HG03045 (cell line): ENCODE data around the gene NOS1.
"Not testable (repeated sequence)": the region's sequence is repeated elsewhere in the genome, so short reads cannot be mapped to it uniquely, and the experiment has no call there.

Experiments
- ATAC-seq: cut with Tn5 transposase; IDR thresholded peaks from one replicate; pipeline ENCODE4 v1.9.1; 2021; ENCODE audit warnings: mild to moderate bottlenecking, moderate library complexity; ENCODE audit not compliant: unreplicated experiment

Gene NOS1

DNA sequence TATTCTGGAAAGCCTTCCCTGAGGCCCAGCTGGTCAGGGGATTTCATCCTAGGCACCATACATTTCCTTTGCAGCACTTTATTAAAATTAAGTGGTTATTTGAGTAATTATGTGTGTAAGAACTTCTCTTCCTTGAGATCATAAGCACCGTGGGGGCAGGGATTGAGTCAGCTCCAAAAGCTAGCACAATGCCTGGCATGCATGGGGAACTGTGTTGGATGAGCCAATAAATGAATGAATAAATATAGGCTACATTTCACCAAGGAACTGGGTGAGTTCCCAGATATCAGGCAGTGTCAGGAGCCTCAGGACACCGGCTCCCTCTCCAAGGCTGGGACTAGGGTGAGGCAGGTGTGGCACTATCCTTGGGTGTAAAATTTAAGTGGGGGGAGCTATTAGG, 88.3 kb downstream of the NOS1 start:
- ATAC-seq, result no peak

DNA sequence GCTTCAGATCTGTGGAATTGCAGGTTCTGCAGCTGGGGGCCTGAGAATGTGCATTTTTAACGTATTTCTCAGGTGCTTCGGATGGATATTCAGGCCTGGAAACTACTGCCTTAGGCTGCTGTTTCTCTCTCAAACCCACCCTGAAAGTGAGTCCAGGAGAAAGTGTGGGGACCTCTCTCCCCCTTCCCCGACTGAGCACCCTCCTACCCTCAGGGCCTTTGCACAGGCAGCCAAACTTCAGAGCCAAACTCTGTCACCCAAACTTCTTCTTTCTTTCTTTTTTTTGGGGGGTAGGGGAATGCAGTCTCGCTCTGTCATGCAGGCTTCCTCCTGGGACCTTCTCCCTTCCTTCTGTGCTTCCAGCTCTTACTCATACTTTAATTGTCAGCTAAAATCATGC, 88.7 kb downstream of the NOS1 start:
- no peak for ATAC-seq

DNA sequence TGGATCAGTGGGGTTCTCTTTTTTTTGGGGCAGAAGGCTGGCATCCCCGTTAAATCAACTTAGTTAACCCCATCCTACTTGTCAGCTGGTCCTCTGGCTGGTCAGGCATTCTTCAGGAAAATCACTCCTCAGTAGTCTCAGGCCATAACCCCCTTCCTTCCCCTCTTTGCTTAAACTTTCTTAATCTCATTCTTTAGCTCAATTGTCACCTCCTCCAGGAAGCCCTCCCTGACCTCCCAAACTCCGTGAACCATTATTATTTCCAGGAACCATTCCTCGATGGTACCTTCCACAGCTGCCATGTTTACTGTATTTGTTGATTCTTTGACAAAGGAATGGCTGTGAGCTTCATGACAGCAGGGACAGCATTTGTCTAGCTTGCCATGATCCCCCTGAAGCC, 98.7 kb downstream of the NOS1 start:
- ATAC-seq, result no peak

DNA sequence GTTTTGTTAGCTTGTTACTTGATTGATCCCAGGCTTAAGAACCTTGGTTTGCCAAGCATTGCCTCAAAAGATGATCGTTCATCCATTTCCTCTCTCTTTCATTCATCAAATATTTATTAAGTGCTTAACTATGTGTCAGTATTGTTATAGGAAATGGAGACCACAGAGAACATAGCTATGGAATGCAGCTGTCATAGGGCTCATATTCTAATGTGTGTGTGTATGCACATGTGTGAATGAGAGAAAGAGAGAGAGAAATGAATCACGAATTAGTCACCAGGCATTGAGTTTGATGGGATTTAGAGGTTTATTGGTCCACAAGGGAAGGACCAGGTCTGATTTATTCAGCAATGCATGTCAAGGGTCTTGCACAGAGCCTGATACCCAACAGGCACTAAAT, 100.2 kb downstream of the NOS1 start:
- no peak for ATAC-seq

DNA sequence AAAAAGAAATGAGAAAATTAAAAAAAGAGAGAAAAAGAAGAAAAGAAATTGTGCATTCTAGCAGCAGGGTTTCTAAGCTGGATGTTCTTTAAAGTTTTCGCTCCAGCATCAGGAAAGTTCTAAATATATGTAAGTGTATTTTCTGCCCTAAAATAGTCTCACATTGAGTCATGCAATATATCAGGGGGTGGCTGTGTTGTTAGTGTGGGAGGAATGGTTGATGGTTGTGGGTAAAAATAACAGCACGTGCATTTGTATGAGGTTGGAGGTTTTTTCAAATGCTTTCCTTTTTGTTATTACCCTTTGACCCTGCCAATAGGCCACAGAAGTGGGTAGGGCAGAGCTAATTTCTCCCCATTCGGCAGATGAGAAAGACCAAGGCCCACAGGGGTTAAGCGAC, 106.0 kb downstream of the NOS1 start:
- ATAC-seq, result no peak

DNA sequence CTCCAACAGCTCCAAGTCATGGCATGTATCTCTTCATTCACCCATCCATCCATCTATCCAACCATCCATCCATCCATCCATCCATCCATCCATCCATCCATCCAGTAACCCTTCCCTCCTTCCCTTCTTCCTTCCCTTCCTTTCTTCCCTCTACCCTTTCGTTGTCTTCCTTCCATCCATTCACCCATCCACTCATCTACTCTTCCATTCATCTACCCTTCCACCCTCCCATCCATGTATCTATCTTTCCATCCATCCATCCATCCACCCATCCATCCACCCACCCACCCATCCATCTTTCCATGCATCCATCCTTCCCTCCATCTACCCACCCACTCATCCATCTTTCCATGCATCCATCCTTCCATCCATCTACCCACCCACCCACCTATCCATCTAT, 117.9 kb downstream of the NOS1 start:
- no peak for ATAC-seq

DNA sequence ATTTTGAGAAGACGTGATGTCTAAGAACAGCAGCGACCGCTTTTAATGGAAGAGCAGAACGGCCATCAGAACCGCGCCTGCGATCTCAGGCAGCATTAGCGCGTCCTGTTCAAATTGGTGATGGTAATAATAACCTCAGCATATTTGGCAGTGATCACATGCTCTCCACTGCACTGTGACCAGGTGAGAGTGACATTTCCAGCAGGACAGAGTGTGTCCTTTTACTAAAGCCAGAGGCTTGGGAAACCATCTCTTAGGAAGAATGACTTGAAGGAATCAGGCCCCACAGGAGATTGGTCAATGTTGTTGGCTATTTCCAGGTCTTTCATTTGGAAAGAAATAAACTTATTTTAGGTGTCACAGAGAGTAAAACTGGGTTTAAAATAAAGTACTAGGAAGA, 119.7 kb downstream of the NOS1 start:
- ATAC-seq, result no peak

DNA sequence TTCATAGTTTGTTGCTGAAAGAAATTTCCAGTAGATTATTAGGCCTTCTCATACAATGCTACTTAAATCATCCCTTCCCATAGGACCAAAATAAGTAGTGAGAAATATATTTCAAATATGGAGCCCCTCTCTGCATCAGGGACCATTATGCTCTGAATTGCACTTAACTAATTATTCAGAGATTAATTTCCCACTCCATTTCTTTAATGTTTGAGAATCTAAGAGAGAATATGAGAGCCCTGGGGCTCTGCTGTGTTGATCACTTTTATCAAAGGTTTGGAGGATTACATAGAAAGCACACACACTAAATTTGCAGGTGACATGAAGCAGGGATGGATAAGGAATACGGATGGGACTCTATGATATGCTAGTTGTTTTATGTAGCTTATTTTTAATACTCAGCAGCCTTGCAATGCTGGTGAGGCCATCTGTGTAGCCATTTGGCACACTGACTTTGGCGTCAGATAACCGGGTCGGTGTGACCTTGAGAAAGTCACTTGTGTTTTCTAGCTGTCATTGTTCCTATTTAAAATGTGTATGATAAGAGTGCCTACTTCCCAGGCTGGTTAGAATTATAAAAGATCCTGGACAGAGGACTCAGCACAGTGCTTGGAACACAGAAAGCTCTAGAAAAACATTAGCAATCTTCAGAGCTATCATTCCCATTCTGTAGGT, 121.2 kb downstream of the NOS1 start:
- ATAC-seq, result no peak

DNA sequence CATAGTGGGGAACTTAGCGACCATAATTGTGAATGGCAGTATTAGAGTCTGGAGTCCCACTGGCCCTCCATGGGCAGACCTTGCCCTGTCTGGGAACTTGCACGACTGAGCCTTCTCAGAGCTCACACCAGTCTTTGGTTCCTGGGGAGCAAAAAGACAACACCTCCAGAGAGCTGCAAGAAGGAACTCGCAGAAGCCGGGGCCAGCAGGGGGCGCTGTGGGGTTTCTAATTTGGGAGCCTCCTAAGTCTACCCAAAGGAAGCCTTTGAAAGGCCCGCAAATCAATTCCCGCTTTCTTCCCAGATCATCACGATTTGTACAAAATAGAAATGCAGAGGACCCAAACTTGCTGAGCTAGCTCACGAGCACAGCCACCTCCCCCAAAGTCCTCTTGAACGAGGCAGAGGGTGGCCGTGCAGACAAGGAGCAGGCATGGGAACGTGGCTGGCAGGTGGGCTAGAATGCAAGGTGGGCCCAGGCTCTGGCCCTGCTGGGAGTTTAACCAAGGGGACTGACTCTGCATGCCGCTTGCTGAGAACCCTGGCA, 124.9 kb downstream of the NOS1 start:
- ATAC-seq, result no peak

DNA sequence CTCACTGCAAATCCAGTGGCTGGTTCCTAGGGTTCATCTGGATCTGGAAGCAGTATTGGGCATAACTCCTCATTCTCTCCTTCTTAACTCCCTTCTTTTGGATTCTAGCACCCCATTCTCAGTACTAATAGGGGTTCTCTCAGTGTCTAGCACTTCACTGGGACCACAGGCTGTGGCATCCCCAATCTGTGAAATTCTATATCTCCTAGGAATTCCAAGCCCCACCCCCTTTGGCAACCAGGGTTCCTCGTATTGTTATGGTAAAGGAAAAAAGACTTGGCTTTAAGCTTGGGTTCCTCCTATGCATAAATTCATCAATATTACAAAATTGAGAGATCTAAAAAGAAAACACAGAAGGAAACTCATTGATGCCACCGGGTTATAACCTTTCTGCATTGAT, 126.2 kb downstream of the NOS1 start:
- no peak for ATAC-seq

DNA sequence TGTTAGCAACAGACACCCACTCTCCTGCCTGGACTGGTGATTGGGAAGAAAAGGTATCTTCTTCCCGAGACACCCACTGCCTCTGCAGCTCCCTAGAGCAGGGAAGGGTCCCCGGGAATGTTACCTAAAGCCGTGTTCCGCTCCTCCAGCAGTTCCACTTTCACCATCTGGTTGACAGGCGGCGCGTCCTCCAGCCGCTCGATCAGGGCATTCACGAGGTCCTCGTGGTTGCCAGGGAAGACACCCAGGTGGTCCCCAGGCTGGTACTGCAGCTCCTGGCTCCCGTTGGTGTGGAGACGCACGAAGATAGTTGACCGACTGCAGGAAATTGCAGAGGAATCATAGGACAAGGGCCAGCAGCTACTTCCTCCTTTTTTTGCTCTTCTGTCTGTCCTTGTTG, 127.0 kb downstream of the NOS1 start:
- ATAC-seq, result no peak

DNA sequence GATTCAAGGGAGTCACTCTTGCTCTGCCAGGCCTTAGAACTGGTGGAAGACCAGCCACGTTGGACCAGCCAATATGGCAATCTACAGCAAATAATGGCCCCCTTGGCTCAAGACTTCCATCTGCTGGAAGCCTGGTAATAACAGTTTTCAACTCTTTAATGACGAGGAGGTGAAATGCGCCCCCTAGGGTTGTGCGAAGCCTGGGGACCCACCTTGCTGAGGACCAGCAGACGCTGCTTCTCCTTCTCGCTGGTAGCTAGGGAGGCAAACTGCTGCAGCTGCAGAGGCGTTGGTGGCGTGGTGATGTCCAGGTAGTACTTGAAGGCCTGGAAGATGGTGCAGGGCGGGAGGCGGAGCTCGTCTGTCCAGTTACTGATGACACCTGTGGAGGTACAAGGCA, 129.7 kb downstream of the NOS1 start:
- ATAC-seq, result no peak

DNA sequence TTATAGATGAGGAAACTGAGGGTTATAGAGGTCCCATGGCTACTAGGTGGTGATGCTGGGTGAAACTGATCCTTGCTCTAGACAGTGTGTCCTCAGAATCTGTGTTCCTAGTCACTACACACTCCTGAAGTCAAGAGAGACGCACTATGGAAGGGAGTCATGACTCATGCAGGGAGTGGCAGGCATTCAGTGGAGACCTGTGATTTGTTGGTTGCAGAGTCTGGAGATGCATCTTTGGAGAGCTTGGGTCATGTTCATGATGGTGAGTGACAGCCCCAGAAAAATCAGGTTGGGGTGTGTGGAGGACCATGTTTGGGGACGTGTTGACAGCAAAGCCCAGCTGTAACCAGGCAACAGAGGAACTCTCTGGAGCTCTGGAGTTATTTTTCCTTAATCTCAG, 133.2 kb downstream of the NOS1 start:
- ATAC-seq, result no peak

DNA sequence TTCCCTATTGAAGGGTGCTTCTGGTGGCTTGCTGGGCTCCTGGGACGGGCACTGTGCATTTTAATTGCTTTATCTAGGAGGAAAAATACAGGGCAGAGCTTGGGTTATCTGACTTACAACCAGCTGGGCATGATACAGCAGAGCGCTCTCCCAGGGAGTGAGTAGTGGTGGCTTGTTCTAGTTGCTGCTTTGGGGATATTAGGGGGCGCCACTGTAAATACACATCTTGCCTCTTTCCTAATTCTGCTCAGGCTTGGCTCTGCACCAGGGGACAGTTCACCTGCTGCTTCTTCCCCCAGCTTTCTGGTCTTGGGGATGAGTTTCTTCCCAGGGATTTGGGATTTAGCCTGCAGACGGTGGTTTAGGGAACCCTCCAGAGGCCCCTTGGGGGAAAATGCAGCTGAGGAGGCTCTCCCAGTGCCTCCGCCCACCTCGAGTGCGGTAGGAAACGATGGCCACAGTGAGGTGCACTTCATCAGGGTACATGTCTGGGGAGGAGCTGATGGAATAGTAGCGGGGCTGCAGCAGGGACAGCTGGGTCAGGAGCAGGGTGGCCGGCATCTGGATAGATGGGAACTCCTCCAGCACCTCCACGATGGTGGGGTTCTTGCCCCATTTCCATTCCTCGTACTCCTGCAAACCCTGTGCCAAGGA, 134.3 kb downstream of the NOS1 start:
- no peak for ATAC-seq

DNA sequence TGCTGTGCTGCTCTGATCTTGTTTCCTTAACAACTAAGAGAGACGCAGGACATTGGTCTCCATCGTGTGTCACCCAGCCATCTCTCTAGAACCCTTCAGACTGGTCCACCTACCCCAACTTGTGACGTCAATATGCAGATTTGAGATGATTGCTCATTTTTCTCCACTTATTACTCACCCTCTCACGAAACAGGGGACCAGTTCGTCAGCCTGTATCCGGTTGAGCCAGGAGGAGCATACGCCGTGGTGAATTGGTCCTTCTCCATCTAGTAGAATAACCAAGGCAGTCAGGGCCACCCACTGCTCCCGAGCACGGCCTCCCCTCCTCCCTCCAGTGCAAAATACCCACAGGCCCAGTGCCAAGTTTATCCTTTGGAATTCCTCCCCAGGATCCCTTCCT, 134.9 kb downstream of the NOS1 start:
- no peak for ATAC-seq

DNA sequence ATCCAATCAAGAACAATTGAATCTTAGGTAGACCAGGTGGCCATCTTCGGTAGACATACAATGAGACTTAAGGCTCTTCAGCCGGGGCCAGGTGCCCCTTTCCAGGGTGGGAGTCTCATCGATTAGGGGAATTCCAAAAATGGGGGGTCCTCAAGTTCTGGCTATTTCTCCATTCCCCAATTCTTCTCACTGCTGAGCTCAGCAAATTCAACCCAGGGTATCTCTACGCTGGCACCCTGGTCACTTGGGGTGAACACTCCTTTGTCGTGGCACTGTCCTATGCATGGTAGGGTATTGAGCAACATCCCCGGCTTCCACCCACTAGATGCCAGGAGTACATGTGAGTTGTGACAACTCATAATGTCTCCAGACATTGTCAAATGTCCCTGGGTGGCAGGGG, 136.2 kb downstream of the NOS1 start:
- no peak for ATAC-seq

DNA sequence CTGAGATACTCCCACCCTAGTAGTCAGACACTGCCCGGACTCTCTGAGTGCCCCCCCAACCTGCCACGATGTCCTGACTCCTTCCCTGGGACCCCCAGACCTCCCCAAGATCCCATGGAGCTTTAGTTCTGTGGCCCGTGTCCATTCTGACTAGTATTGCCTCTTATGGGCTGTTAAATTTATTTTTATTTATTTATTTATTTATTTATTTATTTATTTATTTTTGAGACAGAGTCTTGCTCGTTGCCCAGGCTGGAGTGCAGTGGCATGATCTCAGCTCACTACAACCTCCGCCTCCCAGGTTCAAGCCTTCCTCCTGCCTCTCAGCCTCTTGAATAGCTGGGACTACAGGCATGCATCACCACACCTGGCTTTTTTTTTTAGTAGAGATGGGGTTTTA, 140.5 kb downstream of the NOS1 start:
- not testable (repeated sequence) for ATAC-seq

DNA sequence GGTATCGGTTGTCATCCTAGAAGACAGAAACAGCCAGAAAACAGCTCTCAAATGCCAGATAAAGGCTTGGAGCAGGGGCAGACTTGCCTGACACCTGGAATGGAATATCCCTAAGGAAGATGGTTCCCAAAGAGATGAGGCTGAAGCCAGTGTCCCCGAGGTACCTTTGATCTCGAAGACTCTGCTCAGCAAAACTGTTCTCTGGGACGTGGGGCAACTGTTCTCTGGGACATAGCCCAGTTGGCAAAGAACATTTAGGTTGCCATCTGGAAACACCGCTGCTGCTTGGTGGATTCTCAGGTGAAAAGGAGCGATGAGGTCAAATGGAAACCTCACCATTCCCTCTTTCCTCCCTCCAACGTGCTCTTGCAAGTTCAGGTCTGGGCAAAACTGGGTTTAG, 143.3 kb downstream of the NOS1 start:
- ATAC-seq, result no peak

DNA sequence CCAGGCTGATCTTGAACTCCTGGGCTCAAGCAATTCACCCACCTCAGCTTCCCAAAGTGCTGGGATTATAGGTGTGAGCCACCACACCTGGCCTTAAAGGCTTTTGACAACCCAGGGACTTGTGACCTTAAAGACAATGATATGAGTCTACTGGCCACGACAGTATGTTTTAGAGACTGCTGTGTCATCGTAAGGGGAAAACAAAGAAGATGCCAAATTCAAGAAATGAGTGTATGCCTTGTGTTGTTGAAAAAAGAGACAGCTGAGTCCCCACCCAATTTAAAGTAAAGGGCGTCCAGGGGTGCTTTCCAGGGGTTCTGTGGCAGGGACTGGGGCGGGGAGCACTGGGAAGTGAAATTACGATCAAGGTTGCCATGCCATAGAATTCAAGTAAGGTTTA, 144.7 kb downstream of the NOS1 start:
- ATAC-seq, result no peak

DNA sequence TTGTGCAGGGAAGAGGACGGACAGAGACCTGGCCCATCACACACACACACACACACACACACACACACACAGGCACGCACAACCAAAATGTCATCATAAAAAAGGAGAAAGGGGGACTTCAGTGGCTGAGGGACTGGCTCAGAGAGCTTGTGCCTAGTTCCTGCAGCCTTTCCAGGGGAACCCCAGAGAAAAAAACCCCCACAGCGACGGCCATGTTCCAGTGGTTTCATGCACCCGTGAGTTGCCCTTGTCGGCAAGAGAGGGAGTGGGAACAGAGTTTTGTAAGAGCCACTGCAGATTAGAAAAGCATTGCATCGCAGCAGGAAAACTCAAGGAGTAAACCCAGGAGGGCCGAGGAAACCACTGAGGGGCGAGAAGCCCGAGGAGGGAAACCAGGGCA, 146.6 kb downstream of the NOS1 start:
- no peak for ATAC-seq

DNA sequence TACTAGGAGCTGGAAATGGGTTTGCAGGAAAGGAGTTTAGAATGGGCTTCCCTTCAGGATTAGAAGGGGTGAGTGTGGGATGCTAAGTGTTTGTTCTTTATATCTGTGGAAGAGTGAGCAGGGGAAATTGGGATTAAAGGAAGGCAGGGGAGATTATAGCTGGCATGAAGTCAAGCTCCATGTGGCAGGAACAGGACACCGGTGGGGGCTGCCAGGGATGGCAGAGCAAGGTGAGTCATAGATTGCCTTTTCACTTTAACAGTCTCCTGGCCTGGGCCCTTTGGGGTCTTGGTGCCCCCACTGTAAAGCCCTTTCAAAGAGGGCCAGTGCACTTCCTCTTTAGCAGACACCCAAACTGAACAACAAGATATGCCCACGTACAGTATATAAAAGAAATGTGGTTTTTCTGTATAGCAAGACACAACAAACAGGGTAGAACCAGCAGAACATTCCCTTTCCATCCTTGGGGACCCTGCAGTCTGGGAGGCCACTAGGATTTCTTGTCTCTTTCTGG, 148.1 kb downstream of the NOS1 start:
- no peak for ATAC-seq

DNA sequence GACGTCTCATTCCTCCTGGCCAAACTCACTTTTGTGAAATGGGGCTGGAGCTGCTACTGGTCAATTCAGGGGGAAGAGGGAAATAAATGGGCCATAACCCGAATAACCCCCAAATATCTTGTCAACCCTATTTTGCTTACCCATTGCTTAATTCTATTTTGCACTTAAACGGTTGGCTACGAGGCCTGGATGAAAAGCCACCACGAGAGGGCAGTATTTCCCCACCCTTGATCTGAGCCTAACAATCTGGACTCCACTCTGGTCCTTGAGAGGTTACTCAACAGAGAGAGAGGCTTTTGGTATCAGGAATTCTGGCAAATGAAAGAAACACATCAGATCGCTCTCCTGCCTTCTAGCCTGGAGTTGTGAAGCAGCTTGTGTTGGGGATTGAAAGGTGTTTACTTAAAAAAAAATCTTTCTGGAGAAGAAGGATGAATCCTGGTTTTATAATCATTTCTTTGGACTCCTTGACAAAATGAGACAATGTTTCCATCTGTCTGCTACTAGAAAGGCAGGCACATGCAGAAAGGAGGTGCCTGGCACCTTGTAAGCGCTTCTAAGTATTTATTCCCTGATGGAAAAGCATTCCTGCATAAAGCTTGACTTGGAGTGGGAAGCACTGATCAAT, 148.7 kb downstream of the NOS1 start:
- ATAC-seq, result no peak
